NCI-H1092 (cell line): ENCODE data around the gene ZNF124.
"Not testable (repeated sequence)": the region's sequence is repeated elsewhere in the genome, so short reads cannot be mapped to it uniquely, and the experiment has no call there.

ENCODE experiments used
- DNase-seq: peaks from one replicate; lab custom pipeline; 2025; lab: John Stamatoyannopoulos, UW

The ZNF124 gene

GRCh38 chr1:247172996-247173395, 1.2 kb upstream of the ZNF124 start:
- no peak for DNase-seq

DNA sequence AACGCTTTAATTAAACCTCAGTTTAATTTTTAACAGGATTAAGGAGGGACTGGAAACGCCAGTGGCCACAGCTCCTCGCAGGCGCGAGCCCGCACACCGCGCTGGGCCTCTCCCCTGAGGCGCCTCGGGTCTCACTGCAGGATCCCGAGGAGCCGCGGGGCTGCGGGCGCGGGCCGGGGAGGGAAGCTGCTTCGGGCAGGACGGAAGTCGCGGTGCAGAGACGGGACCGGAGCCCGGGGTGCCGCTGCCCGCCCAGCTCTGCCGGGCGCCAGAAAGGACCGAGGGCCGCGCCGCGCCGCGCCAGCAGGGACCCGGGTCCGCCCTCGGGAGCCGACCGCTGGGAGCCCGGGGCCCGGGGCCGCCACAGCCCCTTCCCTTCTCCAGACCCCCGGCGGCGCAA, 377 bp downstream of the ZNF124 start:
- DNase-seq = not testable (repeated sequence)

DNA sequence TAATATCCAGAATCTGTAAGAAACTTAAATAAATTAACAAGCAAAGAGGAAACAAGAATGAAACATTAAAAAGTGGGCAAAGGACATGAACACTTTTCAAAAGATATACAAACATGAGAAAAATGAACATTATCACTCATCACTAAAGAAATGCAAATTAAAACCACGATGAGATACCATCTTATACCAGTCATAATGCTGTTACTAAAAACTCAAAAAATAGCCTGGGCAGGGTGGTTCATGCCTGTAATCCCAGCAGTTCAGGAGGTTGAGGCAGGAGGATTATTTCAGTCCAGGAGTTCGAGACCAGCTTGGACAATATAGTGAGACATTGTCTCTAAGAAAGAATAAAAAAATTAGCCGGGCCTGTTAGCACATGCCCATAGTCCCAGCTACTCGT, 6.1 kb downstream of the ZNF124 start:
- DNase-seq = no peak

- DNase-seq = no peak
Measured at GRCh38 chr1:247164694-247165093, 7.1 kb downstream of the ZNF124 start.

DNA sequence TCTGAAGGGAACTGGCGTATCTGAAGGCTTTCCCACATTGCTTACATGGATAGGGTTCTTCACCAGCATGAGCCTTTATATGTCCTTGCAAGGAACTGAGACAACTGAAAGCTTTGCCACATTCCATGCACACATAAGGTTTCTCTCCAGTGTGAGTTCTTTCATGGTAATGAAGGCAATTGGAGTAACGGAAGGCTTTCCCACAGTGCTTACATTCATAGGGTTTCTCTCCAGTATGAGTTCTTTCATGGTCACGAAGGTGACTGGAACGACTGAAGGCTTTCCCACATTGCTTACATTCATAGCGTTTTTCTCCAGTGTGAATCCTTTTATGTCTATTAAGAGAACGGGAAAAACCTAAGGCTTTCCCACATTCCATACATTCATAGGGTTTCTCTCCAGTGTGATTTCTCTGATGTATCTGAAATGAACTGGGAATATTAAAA, 15.0 kb downstream of the ZNF124 start:
- DNase-seq = no peak

GRCh38 chr1:247147781-247148180, 24.0 kb downstream of the ZNF124 start:
- no peak for DNase-seq

GRCh38 chr1:247147120-247147519, 24.7 kb downstream of the ZNF124 start:
- DNase-seq = not testable (repeated sequence)

GRCh38 chr1:247146671-247147070, 25.1 kb downstream of the ZNF124 start:
- no peak for DNase-seq

DNA sequence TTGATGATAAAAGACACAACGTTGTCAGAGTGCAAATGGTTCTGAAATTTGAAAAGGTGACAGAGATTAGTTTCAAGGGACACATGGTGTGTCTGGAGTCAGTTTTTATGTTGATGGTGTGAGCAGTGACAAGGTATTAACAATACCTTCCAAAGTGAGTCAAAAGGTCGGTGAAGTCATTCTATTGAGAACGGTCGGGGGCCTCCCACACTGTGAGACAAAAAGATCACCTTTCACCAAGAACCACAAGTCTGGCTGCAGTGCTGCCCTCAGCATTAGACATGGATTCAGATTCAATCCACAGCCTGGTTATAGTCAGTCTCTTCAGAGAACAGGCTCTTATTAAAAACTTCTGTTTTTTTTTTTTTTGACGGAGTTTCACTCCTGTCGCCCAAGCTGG, 26.5 kb downstream of the ZNF124 start:
- no peak for DNase-seq

GRCh38 chr1:247139557-247139956, 32.3 kb downstream of the ZNF124 start:
- not testable (repeated sequence) for DNase-seq

DNA sequence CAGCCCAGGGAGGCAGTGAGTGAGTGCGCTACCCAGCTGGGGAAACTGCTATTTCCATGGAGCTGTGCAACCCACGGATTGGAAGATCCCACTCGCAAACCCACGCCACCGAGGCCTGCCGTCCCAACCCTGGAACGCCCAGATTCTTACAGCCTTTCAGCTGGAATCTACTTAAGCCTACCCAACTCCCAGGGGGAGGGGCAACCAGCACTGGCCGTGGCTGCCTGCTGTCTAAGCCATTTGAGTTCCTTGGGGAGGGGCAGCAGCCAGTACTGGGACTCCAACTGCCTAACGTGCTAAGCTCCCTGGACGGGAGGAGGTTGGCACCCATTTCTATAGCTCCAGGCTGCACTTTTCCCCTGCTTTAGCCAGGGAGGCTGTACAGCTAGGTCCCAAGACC, 40.6 kb downstream of the ZNF124 start:
- no peak for DNase-seq

- DNase-seq = not testable (repeated sequence)
Measured at GRCh38 chr1:247127519-247128282, 44.1 kb downstream of the ZNF124 start.

DNA sequence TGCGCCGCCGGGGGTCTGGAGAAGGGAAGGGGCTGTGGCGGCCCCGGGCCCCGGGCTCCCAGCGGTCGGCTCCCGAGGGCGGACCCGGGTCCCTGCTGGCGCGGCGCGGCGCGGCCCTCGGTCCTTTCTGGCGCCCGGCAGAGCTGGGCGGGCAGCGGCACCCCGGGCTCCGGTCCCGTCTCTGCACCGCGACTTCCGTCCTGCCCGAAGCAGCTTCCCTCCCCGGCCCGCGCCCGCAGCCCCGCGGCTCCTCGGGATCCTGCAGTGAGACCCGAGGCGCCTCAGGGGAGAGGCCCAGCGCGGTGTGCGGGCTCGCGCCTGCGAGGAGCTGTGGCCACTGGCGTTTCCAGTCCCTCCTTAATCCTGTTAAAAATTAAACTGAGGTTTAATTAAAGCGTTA, 45.2 kb downstream of the ZNF124 start:
- not testable (repeated sequence) for DNase-seq

DNA sequence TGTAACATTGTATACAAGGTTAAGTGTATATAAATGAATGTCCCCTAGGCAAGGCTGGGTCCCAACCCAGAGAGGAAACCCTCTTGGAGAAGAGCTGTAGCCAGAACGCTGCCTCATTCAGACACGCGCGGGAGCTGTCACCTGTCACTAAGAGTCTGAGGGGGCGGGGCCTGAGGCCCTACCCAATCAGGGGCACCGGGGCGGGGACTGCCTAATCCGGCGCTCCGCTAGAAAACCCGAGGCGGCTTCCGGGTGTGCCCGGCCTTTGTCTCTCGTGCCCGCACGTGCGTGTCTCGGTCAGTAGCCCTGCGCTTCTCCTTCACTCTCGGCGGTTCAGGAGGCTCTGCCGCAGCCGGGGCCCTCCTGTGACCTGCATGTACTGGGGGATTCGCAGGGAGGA, 45.7 kb downstream of the ZNF124 start:
- DNase-seq = not testable (repeated sequence)

DNA sequence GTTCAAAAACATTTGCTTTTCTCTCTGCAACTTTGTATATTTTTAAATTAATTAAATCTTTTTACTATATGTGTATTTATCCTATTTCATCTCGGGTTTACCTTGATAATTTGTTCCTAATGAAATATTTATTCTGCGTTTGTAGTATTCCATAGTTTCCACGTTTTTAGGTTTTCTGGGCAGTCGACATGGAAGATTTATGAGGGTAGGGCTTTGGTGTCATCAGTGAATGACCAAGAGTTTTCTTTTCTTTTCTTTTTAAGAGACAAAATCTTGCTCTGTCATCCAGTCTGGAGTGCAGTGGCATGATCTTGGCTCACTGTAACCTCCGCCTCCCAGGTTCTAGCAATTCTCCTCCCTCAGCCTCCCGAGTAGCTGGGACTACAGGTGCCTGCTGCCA, 50.4 kb downstream of the ZNF124 start:
- no peak for DNase-seq

- not testable (repeated sequence) for DNase-seq
Measured at GRCh38 chr1:247120408-247120668, 51.5 kb downstream of the ZNF124 start.

GRCh38 chr1:247119600-247120407, 52.0 kb downstream of the ZNF124 start:
- DNase-seq = no peak

- DNase-seq = peak; percentile 52
Measured at GRCh38 chr1:247118946-247119446, 52.8 kb downstream of the ZNF124 start.

DNA sequence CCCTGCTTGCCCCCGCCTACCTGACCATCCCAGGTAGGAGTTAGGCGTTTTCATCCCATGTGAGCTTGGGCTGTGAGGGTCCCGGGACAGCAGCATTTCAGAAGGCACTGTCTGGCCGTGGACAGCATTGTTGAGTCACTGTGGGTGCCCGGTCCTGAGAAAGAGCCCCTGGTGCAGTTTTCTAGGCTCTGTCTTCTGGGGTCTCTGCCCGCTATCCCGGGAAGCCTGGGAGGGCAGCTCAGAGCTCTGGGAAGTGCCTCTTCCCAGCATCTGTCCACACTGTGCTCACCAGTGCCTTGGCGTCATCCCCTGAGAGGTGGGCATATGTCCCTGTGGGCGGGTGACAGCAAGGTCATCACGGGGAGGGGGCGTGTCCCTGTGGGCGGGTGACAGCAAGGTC, 56.3 kb downstream of the ZNF124 start:
- no peak for DNase-seq

DNA sequence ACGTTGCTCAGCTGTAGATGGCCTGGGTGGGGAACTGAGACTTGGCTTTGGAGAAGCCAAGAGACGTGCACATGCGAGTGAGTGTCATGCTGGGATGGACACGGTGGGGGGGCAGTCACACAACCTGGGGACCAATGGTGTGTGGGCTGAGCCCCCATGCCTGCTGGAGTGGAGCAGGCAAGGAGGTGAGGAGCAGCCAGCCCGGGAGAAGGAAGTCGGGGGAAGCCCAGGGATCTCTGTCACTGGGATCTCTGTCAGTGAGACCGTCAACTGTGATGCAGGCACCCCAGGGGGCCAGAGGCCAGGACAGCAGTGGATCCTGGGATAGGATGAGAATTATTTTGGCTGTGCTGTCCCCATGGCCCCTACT, 56.7 kb downstream of the ZNF124 start:
- DNase-seq = no peak

GRCh38 chr1:247114351-247115140, 57.3 kb downstream of the ZNF124 start:
- DNase-seq = no peak

DNA sequence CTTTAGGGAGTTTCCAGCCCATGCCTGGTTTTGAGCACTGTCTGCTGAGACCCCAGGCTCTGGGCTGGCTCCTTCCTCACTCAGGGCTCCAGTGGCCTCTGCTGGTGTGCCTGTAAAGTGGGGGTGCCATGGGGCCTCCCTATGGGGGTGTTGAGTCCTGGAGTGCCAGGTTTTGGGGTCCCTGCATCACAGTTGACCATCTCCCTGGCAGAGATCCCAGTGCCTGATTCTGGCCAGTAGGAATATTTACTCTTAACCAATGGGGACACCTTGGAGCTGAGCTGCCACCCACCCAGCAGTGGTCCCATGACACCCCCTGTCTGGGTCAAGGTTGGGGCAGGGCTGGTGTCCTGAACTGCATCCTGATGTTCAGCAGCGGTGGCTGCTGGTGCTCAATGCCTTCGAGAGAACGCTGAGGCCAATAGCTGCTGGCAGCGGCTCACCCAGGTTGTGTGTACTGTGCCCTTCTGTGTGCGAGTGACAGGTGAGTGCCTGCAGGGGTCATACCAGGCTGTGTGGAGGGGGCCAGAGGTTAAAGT, 58.0 kb downstream of the ZNF124 start:
- DNase-seq = no peak
